ENCODE measurements around the gene CENPW.
A peak's percentile ranks its signal among the peaks of the same experiment; 100 is the strongest.

Gene CENPW

GRCh38 chr6:126333729-126334128 lies 6.2 kb upstream of the CENPW start:
- H3K4me3 ChIP-seq (ENCODE audit: low read depth in 1 of 2, low read length in 2 of 2): no peak overlapping the region
- no peak for TF ChIP-seq EZH2 (IDR thresholded peaks at IDR 0.05; ENCODE audit: borderline replicate concordance, low read depth, low read length, severe bottlenecking)
- TF ChIP-seq CTCF (IDR thresholded peaks at IDR 0.05; ENCODE audit: borderline replicate concordance, extremely low read depth, low read length, poor library complexity, severe bottlenecking): no peak

GRCh38 chr6:126335210-126335609 lies 4.7 kb upstream of the CENPW start:
- Histone ChIP-seq H2AFZ (ENCODE audit: low read depth, low read length) (no peak overlapping the region), H4K20me1 (ENCODE audit: insufficient read depth, low read length) (no peaks in the 10 kb centered on the region), H3K4me1 (ENCODE audit: insufficient read depth, low read length) (peaks cover 5% of the 10 kb centered on the region; the same call in 1 of the 2 replicates), H3K4me3 (ENCODE audit: low read depth in 1 of 2, low read length in 2 of 2) (no peak overlapping the region), H3K27ac (ENCODE audit: low read length) (no peak overlapping the region), H3K9ac (ENCODE audit: low read depth, low read length) (no peak overlapping the region), H3K4me2 (ENCODE audit: insufficient read depth, low read length) (no peak overlapping the region), H3K36me3 (ENCODE audit: insufficient read depth, low read length) (no peaks in the 10 kb centered on the region), H3K27me3 (ENCODE audit: insufficient read depth, low read length, poor library complexity) (no peaks in the 10 kb centered on the region), H3K9me3 (ENCODE audit: insufficient read depth, low read length, severe bottlenecking) (no peaks in the 10 kb centered on the region), H3K79me2 (ENCODE audit: insufficient read depth, low read length) (peaks cover under 1% of the 10 kb centered on the region; the same call in 1 of the 2 replicates)
- TF ChIP-seq CTCF (IDR thresholded peaks at IDR 0.05; ENCODE audit: borderline replicate concordance, extremely low read depth, low read length, poor library complexity, severe bottlenecking) (peak; percentile 3), EZH2 (IDR thresholded peaks at IDR 0.05; ENCODE audit: borderline replicate concordance, low read depth, low read length, severe bottlenecking) (no peak)
- DNase-seq (no peak), ATAC-seq (ENCODE audit: insufficient read depth, low read depth) (no peak)

More at GRCh38 chr6:126333729-126334128, 6.2 kb upstream of the CENPW start:
- Histone ChIP-seq H3K27me3 (ENCODE audit: insufficient read depth, low read length, poor library complexity) (no peaks in the 10 kb centered on the region), H3K4me1 (ENCODE audit: insufficient read depth, low read length) (no peaks in the 10 kb centered on the region), H3K9ac (ENCODE audit: low read depth, low read length) (no peak overlapping the region), H3K27ac (ENCODE audit: low read length) (no peak overlapping the region), H2AFZ (ENCODE audit: low read depth, low read length) (no peak overlapping the region), H3K4me2 (ENCODE audit: insufficient read depth, low read length) (no peak overlapping the region), H3K79me2 (ENCODE audit: insufficient read depth, low read length) (no peaks in the 10 kb centered on the region), H3K9me3 (ENCODE audit: insufficient read depth, low read length, severe bottlenecking) (no peaks in the 10 kb centered on the region), H3K36me3 (ENCODE audit: insufficient read depth, low read length) (no peaks in the 10 kb centered on the region), H4K20me1 (ENCODE audit: insufficient read depth, low read length) (no peaks in the 10 kb centered on the region)
- ATAC-seq (ENCODE audit: insufficient read depth, low read depth) (no peak), DNase-seq (no peak)

- H3K4me3 ChIP-seq (ENCODE audit: low read depth in 1 of 2, low read length in 2 of 2): no peak overlapping the region
- peaks cover 20% of the 10 kb centered on the region for H3K4me1 ChIP-seq (ENCODE audit: insufficient read depth, low read length)
- no peak overlapping the region for H3K27ac ChIP-seq (ENCODE audit: low read length)
- peaks cover 4% of the 10 kb centered on the region; the same call in 1 of the 2 replicates for H4K20me1 ChIP-seq (ENCODE audit: insufficient read depth, low read length)
- H3K79me2 ChIP-seq (ENCODE audit: insufficient read depth, low read length): peaks cover 22% of the 10 kb centered on the region
- no peak for ATAC-seq (ENCODE audit: insufficient read depth, low read depth)
- DNase-seq: no peak
- H3K4me2 ChIP-seq (ENCODE audit: insufficient read depth, low read length): no peak overlapping the region
- no peak overlapping the region for H2AFZ ChIP-seq (ENCODE audit: low read depth, low read length)
- H3K9me3 ChIP-seq (ENCODE audit: insufficient read depth, low read length, severe bottlenecking): no peaks in the 10 kb centered on the region
- no peak for TF ChIP-seq EZH2 (IDR thresholded peaks at IDR 0.05; ENCODE audit: borderline replicate concordance, low read depth, low read length, severe bottlenecking)
- TF ChIP-seq CTCF (IDR thresholded peaks at IDR 0.05; ENCODE audit: borderline replicate concordance, extremely low read depth, low read length, poor library complexity, severe bottlenecking): no peak
- H3K9ac ChIP-seq (ENCODE audit: low read depth, low read length): no peak overlapping the region
- no peaks in the 10 kb centered on the region for H3K36me3 ChIP-seq (ENCODE audit: insufficient read depth, low read length)
- no peaks in the 10 kb centered on the region for H3K27me3 ChIP-seq (ENCODE audit: insufficient read depth, low read length, poor library complexity)
Measured at GRCh38 chr6:126337323-126337722, 2.6 kb upstream of the CENPW start.

All from DND-41 (cell line).